GM12872 (cell line): Measurements from ENCODE around the gene P2RX5.

Source experiments
- TF ChIP-seq, protein P1 (sequence below): IDR thresholded peaks from 3 replicates; pipeline ENCODE4 v1.5.1; 2011; ENCODE audit warnings: low read depth, mild to moderate bottlenecking, low read length, moderate library complexity; ENCODE audit not compliant: insufficient read depth

The P2RX5 gene

DNA sequence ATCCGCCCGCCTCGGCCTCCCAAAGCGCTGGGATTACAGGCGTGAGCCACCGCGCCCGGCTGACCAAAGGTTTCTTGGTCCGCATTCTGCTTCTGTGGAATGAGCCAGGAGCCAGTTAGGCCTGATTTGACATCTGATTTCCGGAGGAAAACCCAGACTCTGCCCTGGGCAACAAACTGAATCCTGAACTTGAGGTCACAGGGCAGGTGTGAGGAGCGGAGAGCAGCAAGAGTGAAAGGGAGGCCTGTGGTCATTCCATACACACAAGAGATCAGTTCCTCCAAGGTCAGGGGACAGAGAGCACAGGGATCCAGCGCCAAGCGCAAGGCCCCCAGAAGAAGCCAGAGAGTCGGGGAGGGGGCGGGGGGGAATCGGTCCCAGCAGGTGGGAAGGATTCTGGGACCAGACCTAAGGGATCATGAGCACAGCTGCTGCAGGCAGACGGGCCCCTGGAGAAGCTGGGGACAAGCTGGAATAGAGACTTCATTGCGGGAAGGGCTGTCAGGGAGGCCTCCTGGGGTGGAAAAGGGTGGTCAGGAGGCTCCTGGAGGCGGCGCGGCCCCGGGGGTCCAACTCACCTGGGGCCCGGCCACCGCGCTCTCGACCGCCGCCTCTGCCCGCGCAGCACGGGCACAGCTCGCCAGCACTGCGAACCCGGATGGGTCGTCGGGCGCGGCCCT, 60.3 kb downstream of the P2RX5 start:
- TF ChIP-seq, protein P1, sequence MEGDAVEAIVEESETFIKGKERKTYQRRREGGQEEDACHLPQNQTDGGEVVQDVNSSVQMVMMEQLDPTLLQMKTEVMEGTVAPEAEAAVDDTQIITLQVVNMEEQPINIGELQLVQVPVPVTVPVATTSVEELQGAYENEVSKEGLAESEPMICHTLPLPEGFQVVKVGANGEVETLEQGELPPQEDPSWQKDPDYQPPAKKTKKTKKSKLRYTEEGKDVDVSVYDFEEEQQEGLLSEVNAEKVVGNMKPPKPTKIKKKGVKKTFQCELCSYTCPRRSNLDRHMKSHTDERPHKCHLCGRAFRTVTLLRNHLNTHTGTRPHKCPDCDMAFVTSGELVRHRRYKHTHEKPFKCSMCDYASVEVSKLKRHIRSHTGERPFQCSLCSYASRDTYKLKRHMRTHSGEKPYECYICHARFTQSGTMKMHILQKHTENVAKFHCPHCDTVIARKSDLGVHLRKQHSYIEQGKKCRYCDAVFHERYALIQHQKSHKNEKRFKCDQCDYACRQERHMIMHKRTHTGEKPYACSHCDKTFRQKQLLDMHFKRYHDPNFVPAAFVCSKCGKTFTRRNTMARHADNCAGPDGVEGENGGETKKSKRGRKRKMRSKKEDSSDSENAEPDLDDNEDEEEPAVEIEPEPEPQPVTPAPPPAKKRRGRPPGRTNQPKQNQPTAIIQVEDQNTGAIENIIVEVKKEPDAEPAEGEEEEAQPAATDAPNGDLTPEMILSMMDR = no peak

DNA sequence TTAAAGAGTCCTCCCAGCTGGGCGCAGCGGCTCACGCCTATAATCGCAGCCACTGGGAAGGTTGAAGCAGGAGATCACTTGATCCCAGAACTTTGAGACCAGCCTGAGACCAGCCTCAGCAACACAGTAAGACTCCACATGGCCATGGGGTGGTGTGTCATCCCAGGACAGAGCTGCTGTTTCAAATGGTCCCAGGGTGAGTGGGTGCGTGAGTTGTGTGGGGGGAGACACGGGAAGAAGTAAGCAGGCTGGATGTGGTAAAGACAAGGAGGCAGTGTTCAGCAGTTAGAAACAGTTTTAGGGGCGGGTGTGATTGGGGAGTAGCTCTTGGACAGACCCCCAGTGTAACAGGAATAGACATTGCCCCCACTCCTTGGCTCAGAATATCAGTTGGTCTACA, 63.7 kb downstream of the P2RX5 start:
- TF ChIP-seq, protein P1 = no peak

DNA sequence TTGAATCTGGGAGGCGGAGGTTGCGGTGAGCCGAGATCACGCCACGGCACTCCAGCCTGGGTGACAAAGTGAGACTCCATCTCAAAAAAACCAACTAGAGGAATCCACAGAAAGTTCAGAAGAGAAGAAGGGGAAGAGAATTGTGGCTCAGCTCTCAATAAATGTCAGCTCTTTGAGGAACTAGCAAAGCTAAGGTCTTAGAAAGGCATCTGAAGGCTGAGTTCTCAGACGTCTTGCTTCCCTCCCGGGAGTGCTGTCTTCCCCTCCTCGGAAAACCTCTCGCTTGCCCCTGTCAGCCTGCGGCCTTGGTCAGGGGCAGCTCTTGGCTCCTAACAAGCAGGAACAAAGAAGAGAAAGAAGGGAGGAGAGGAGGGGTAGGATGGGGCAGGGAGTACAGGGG, 65.2 kb downstream of the P2RX5 start:
- TF ChIP-seq, protein P1 = no peak

DNA sequence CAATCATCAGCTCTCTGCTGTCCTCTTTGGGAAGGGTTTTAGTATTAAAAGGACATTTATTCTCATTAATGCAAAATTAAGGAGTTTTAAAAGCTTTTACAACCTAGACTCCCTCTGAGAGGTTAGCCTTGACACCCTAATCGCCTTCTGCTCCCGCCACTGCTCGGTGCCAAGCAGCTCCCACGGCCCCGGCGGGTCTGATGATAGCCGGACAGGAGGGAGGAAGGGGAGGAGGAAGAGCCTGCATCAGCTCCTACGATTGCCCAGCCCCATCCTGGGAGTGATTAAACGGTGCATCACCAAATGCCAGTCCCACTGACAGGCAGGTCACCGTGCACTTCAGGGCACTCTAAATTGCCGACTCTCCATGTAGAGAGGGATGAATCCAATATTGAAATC, 68.2 kb downstream of the P2RX5 start:
- TF ChIP-seq, protein P1 = no peak

DNA sequence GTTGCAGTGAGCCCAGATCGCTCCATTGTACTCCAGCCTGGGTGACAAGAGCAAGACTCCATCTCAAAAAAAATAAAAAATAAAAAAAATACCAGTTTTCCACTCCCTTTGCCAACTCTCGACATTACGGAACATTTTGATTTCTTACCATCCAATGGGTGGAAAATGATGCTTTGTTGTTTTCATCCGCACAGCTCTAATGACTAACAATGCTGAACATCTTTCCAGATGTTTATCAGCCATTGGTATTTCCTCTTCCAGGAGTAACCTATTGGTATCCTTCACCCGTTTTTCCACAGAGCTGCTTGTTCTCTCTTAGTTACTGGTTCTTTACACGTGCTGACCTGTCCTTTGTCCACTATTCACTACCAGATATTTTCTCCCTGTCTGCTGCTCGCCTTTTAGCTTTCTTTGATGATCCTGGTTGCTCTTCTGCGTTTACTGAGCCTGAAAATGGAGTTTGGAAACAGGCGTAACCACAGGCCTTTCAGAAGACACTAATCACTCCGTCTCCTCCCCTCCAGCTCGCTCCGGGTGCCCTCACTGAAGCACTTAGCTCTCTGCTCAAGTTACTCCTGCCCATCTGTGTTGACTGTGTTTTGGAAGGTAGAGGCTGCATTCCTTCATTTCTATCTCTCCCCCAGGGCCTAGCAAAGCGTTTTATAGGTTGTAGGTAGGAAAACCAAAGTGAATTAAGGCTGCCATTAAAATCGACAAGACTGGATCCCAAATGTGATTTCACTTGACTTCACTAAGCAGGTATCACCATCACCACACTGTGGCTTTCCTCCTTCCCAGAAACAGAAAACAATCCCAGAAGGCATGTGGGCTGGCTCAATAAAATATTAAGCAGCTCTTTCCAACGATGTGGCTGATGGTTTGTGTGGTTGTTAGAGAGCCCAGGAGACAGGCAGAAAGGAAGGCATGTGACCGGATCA, 68.9 kb downstream of the P2RX5 start:
- TF ChIP-seq, protein P1 = no peak
